ENCODE results near the gene GPAT3.

Gene GPAT3

GRCh38 chr4:83626245-83626836 is 90.4 kb downstream of the GPAT3 start:
- Mint-ChIP-seq H3K9me3 (peaks cover 16% of the 10 kb centered on the region), H3K4me1 (ENCODE audit: low read depth) (no peaks in the 10 kb centered on the region), H3K27me3 (ENCODE audit: low read depth) (peaks cover 8% of the 10 kb centered on the region), H3K36me3 (ENCODE audit: low read depth) (no peaks in the 10 kb centered on the region), H3K4me3 (no peak overlapping the region), H3K27ac (no peak overlapping the region)

GRCh38 chr4:83629945-83630721 is 94.2 kb downstream of the GPAT3 start:
- Mint-ChIP-seq H3K27ac (no peak overlapping the region), H3K27me3 (ENCODE audit: low read depth) (peaks cover 20% of the 10 kb centered on the region), H3K4me3 (no peak overlapping the region), H3K4me1 (ENCODE audit: low read depth) (no peaks in the 10 kb centered on the region), H3K9me3 (no peaks in the 10 kb centered on the region), H3K36me3 (ENCODE audit: low read depth) (no peaks in the 10 kb centered on the region)

- Mint-ChIP-seq H3K36me3 (ENCODE audit: low read depth) (no peaks in the 10 kb centered on the region), H3K27ac (no peak overlapping the region), H3K27me3 (ENCODE audit: low read depth) (peaks cover 20% of the 10 kb centered on the region)
Observed at GRCh38 chr4:83631066-83631465, 95.2 kb downstream of the GPAT3 start.

GRCh38 chr4:83636930-83637329 is 101.0 kb downstream of the GPAT3 start:
- peaks cover 22% of the 10 kb centered on the region for H3K27me3 Mint-ChIP-seq (ENCODE audit: low read depth)
- H3K4me3 Mint-ChIP-seq = no peak overlapping the region
- no peak overlapping the region for H3K27ac Mint-ChIP-seq
- no peaks in the 10 kb centered on the region for H3K4me1 Mint-ChIP-seq (ENCODE audit: low read depth)
- no peaks in the 10 kb centered on the region for H3K9me3 Mint-ChIP-seq
- no peaks in the 10 kb centered on the region for H3K36me3 Mint-ChIP-seq (ENCODE audit: low read depth)

More at GRCh38 chr4:83631066-83631465, 95.2 kb downstream of the GPAT3 start:
- Mint-ChIP-seq H3K4me3 (no peak overlapping the region), H3K4me1 (ENCODE audit: low read depth) (no peaks in the 10 kb centered on the region), H3K9me3 (no peaks in the 10 kb centered on the region)

- H3K9me3 Mint-ChIP-seq = no peaks in the 10 kb centered on the region
- no peak overlapping the region for H3K4me3 Mint-ChIP-seq
- no peak overlapping the region for H3K27ac Mint-ChIP-seq
- H3K4me1 Mint-ChIP-seq (ENCODE audit: low read depth) = peaks cover 2% of the 10 kb centered on the region
- peaks cover 22% of the 10 kb centered on the region for H3K27me3 Mint-ChIP-seq (ENCODE audit: low read depth)
- no peaks in the 10 kb centered on the region for H3K36me3 Mint-ChIP-seq (ENCODE audit: low read depth)
Observed at GRCh38 chr4:83639849-83640493, 104.1 kb downstream of the GPAT3 start.

- peaks cover 22% of the 10 kb centered on the region for H3K27me3 Mint-ChIP-seq (ENCODE audit: low read depth)
- H3K36me3 Mint-ChIP-seq (ENCODE audit: low read depth) = no peaks in the 10 kb centered on the region
- no peak overlapping the region for H3K4me3 Mint-ChIP-seq
- H3K27ac Mint-ChIP-seq = no peak overlapping the region
- no peaks in the 10 kb centered on the region for H3K9me3 Mint-ChIP-seq
- H3K4me1 Mint-ChIP-seq (ENCODE audit: low read depth) = peaks cover 2% of the 10 kb centered on the region
Observed at GRCh38 chr4:83643036-83643435, 107.1 kb downstream of the GPAT3 start.

- no peak overlapping the region for H3K27ac Mint-ChIP-seq
- no peaks in the 10 kb centered on the region for H3K9me3 Mint-ChIP-seq
Observed at GRCh38 chr4:83644677-83645659, 109.1 kb downstream of the GPAT3 start.

GRCh38 chr4:83646538-83647239 is 110.8 kb downstream of the GPAT3 start:
- peaks cover 2% of the 10 kb centered on the region for H3K4me1 Mint-ChIP-seq (ENCODE audit: low read depth)
- H3K4me3 Mint-ChIP-seq = no peak overlapping the region
- no peak overlapping the region for H3K27ac Mint-ChIP-seq
- H3K9me3 Mint-ChIP-seq = no peaks in the 10 kb centered on the region
- peaks cover 9% of the 10 kb centered on the region for H3K27me3 Mint-ChIP-seq (ENCODE audit: low read depth)
- no peaks in the 10 kb centered on the region for H3K36me3 Mint-ChIP-seq (ENCODE audit: low read depth)

More at GRCh38 chr4:83644677-83645659, 109.1 kb downstream of the GPAT3 start:
- Mint-ChIP-seq H3K36me3 (ENCODE audit: low read depth) (no peaks in the 10 kb centered on the region), H3K27me3 (ENCODE audit: low read depth) (peaks cover 13% of the 10 kb centered on the region), H3K4me3 (no peak overlapping the region), H3K4me1 (ENCODE audit: low read depth) (peaks cover 2% of the 10 kb centered on the region)

GRCh38 chr4:83651846-83652245 is 115.9 kb downstream of the GPAT3 start:
- no peak overlapping the region for H3K4me3 Mint-ChIP-seq
- no peaks in the 10 kb centered on the region for H3K36me3 Mint-ChIP-seq (ENCODE audit: low read depth)
- H3K27ac Mint-ChIP-seq = no peak overlapping the region
- H3K27me3 Mint-ChIP-seq (ENCODE audit: low read depth) = no peaks in the 10 kb centered on the region
- H3K9me3 Mint-ChIP-seq = no peaks in the 10 kb centered on the region
- no peaks in the 10 kb centered on the region for H3K4me1 Mint-ChIP-seq (ENCODE audit: low read depth)
